Spleen (tissue), 11 donors: ENCODE data around the gene HDAC8. TPM values are rescaled to one million over a fixed set of nuclear protein-coding genes. Genes with fewer than 3 reads are reported as not detected.

ENCODE experiments used
- DNase-seq: peaks from one replicate; pipeline ENCODE4 v3.0.0-alpha.2; 2020
- H3K27ac ChIP-seq, 8 donors: fragments of 200-600 bp; sonication (generic) in 7 of 8; 1 replicate in 4 of 8; 2 replicates in 4 of 8; pipeline versions ENCODE4 v1.5.0 to v1.8.0; 2016 to 2021; ENCODE audit warnings: inconsistent platforms in 4 of 8, mild to moderate bottlenecking in 4 of 8, moderate library complexity in 1 of 8
- H3K27me3 ChIP-seq, 7 donors: fragments of 200-600 bp; sonication (generic) in 6 of 7; replicated peaks in 1 of 7; 1 replicate in 4 of 7; 2 replicates in 3 of 7; pipeline versions ENCODE4 v1.5.0 to v1.8.0; 2016 to 2021; ENCODE audit warnings: inconsistent platforms in 3 of 7, mild to moderate bottlenecking in 1 of 7
- H3K36me3 ChIP-seq, 6 donors: fragments of 200-600 bp; sonication (generic) in 5 of 6; 1 replicate in 4 of 6; 2 replicates in 2 of 6; pipeline versions ENCODE4 v1.5.0 to v1.8.0; 2016 to 2021; ENCODE audit warnings: inconsistent platforms in 2 of 6
- H3K4me1 ChIP-seq, 6 donors: fragments of 200-600 bp; sonication (generic) in 5 of 6; 1 replicate in 3 of 6; 2 replicates in 3 of 6; pipeline versions ENCODE4 v1.5.0 to v1.8.0; 2016 to 2021; ENCODE audit warnings: inconsistent platforms in 3 of 6
- H3K4me3 ChIP-seq, 8 donors: fragments of 200-600 bp; sonication (generic) in 7 of 8; 1 replicate in 4 of 8; 2 replicates in 4 of 8; pipeline versions ENCODE4 v1.5.0 to v1.8.0; 2016 to 2021; ENCODE audit warnings: inconsistent platforms in 4 of 8, mild to moderate bottlenecking in 4 of 8, moderate library complexity in 2 of 8
- H3K9me3 ChIP-seq, 8 donors: fragments of 200-600 bp; sonication (generic) in 7 of 8; 1 replicate in 4 of 8; 2 replicates in 4 of 8; pipeline versions ENCODE4 v1.5.0 to v1.8.0; 2016 to 2021; ENCODE audit warnings: inconsistent platforms in 4 of 8
- POLR2A ChIP-seq, 3 donors: fragments of 450-650 bp; IDR thresholded peaks; one replicate each; pipeline ENCODE4 v1.5.1; 2017; ENCODE audit warnings: antibody characterized with exemption in 3 of 3, mild to moderate bottlenecking in 1 of 3
- POLR2AphosphoS5 ChIP-seq, 3 donors: sonication (generic); formaldehyde crosslinking; IDR thresholded peaks; one replicate each; pipeline ENCODE4 v1.5.1; 2017; ENCODE audit warnings: antibody characterized with exemption in 3 of 3
- WGBS, 5 donors: extraction: QIAGEN DNeasy Blood & Tissue Kit in 3 of 5; methylation state at CpG; one replicate each; pipeline versions ENCODE4 v1.1.5 to v1.1.7; 2013 to 2018; 5-methylcytosine and 5-hydroxymethylcytosine counted together
- intact Hi-C: fragments of 100-400 bp; cut with DNase I; formaldehyde crosslinking; loops from one replicate; pipeline ENCODE4 v1.15.0; 2023; ENCODE audit warnings: low total_unique reads
- polyA plus RNA-seq, 3 donors: library from polyadenylated mRNA; stranded (reverse); fragments of 200-250 nt; gene quantifications; one replicate each; pipeline ENCODE4 v1.2.1, GENCODE V29; 2013
- total RNA-seq, 7 donors: library from RNA; depleted of rRNA in 3 of 7; stranded (reverse); fragments of >200 nt in 3 of 7; fragmentation: NEBNext Ultra II Directional in 4 of 7; extraction: Animal tissue kit (Norgen Biotek cat#: 25700) in 4 of 7; gene quantifications; one replicate each; pipeline versions ENCODE4 v1.1.0 to v1.2.1, GENCODE V29; 2016 to 2021
- TF ChIP-seq, protein P1 (sequence below), 11 experiments: fragments of 200-600 bp in 7 of 11; fragments of 450-650 bp in 4 of 11; sonication (generic) in 4 of 11; IDR thresholded peaks in 8 of 11; conservative IDR thresholded peaks in 3 of 11; 1 replicate in 7 of 11; 2 replicates in 4 of 11; pipeline versions ENCODE4 v1.4.0 to v1.8.0; 2016 to 2021; ENCODE audit warnings: antibody characterized with exemption in 11 of 11, inconsistent platforms in 4 of 11, mild to moderate bottlenecking in 1 of 11
- donor health status: healthy with polysubstance abuse.
- donor health status: DM: no; HTN: no; CAD: no; lungs with moderate emphysema.
- donor health status: DM: no; HTN: no; CAD: no.
- donor health status: Bipolar disorder and iron deficiency.
- donor health status: healthy.
- donor health status: DM: no; HTN: no; CAD: no.
- donor health status: DM: yes; HTN: yes; CAD: no.

HDAC8 gene
- total and polyA plus RNA-seq, 10 donors = 15.6 to 54.6 (median 33.5) TPM

DNA sequence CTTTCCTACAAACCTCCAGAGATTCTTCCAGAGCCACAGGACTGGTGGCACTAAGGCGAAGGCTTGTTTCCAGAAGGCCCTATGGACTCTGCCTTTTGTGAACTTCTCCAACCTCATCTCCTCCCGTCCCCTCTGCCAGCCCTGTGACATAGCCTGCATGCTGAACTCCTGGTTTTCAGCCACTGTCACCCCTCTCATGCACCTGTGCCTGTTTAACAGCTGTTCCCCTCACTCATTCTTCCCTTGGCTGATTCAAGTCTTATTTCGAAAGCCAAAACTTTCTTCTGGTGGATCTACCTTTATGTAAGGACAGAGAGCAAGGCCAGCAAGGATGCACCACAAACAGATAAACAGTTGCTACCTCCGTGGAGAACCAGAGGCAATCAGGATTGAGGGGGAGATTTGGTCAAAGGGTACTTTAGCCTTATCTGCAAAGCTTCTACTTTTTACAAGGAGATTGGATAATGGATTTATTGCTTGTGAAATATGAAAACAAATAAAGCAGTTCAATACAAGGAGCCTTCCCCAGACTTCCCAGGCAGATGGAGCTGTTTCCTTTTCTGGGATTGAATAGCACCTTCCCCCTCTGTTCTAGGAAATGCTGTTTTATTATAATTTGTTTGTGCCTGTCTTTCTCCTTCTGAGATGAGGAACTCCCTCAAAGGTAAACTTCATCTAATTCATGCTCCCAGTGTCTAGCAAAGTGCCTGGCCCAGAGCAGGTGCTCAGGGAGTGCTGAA is 272.6 kb downstream of the HDAC8 start:
- no peak overlapping the region for H3K27ac ChIP-seq
- H3K36me3 ChIP-seq = no peaks in the 10 kb centered on the region
- WGBS, 5 donors = 63 to 90% (median 83%) methylated on average over 4 of the region's 4 CpGs
- H3K27me3 ChIP-seq = peaks cover 0 to 91% (median 24%) of the 10 kb centered on the region in 7 donors
- peaks cover 0 to 7% (median 6%) of the 10 kb centered on the region in 6 donors for H3K4me1 ChIP-seq
- DNase-seq = no peak
- intact Hi-C loops = no loop called here
- TF ChIP-seq POLR2AphosphoS5 (IDR thresholded peaks at IDR 0.05) = no peak
- no peak for TF ChIP-seq POLR2A (IDR thresholded peaks at IDR 0.05)
- TF ChIP-seq, protein P1, sequence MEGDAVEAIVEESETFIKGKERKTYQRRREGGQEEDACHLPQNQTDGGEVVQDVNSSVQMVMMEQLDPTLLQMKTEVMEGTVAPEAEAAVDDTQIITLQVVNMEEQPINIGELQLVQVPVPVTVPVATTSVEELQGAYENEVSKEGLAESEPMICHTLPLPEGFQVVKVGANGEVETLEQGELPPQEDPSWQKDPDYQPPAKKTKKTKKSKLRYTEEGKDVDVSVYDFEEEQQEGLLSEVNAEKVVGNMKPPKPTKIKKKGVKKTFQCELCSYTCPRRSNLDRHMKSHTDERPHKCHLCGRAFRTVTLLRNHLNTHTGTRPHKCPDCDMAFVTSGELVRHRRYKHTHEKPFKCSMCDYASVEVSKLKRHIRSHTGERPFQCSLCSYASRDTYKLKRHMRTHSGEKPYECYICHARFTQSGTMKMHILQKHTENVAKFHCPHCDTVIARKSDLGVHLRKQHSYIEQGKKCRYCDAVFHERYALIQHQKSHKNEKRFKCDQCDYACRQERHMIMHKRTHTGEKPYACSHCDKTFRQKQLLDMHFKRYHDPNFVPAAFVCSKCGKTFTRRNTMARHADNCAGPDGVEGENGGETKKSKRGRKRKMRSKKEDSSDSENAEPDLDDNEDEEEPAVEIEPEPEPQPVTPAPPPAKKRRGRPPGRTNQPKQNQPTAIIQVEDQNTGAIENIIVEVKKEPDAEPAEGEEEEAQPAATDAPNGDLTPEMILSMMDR (IDR thresholded peaks at IDR 0.05 in 8 of 11, conservative IDR thresholded peaks at IDR 0.05 in 3 of 11) = no peak
- no peaks in the 10 kb centered on the region for H3K9me3 ChIP-seq
- no peak overlapping the region for H3K4me3 ChIP-seq

DNA sequence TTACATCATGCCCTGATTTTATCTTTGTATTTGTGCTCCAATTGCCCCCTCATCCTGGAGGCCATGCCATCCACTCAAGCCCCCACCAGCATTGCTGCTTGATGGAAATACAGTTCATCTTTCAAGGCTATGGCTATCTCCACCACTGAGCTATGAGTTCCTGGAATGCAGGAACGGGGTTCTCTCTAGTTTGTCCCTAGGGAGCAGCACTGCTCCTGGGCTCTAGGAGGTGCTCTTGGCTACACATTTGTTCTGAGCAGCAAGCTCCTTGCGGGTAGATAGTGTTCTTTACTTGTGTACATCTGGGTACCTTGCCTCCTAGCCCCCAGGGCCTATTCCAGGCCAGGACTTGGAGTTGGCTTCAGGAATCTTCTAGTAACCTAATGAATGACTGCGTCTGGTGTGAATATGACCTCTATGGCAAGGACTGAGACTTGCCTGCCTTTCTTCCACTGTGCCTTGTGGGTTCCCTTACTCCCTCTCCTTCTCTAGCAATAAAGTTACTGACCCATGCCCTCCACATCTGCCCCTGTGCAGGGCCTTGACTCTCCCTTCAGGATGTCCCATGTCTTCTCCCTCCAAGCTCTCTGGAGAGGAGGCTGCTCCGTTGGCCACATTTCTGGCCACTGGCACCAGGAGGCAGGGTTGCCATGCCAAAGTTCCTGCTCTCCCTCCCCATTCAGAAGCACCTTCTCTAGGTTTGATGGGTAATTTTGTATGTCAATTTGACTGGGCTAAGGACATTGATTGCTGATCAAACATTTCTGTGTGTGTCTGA is 274.5 kb downstream of the HDAC8 start:
- no peak for DNase-seq
- H3K27me3 ChIP-seq = peaks cover 0 to 83% (median 6%) of the 10 kb centered on the region in 7 donors
- 22 to 55% (median 39%) methylated on average over 2 to 4 of the region's 4 CpGs for WGBS, 5 donors

DNA sequence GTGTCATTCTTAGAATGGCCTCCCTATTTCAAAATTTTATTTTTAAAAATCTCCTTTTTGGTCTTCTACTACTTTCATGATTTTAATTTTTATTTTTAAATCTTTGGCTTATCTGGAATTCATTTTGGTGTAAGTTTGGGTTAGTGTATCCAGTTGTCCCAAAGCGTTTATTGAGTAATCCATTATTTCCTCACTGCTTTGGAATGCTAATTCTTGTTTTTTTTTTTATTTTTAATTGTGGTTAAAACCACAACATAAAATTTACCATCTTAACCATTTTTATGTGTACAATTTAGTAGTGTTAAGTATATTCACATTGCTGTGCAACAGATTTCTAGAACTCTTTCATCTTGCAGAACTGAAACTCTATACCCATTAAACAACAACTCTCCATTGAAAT is 275.7 kb downstream of the HDAC8 start:
- WGBS, 5 donors = 58 to 93% (median 79%) methylated on average over 1 of the region's 1 CpG
- Histone ChIP-seq H3K27me3 (peaks cover 0 to 72% (median 4%) of the 10 kb centered on the region in 7 donors), H3K4me3 (no peak overlapping the region), H3K9me3 (no peaks in the 10 kb centered on the region), H3K4me1 (no peaks in the 10 kb centered on the region), H3K27ac (no peak overlapping the region), H3K36me3 (no peaks in the 10 kb centered on the region)
- intact Hi-C loops = no loop called here
- DNase-seq = no peak
- TF ChIP-seq POLR2AphosphoS5 (IDR thresholded peaks at IDR 0.05) = no peak
- no peak for TF ChIP-seq POLR2A (IDR thresholded peaks at IDR 0.05)
- TF ChIP-seq, protein P1 (IDR thresholded peaks at IDR 0.05 in 8 of 11, conservative IDR thresholded peaks at IDR 0.05 in 3 of 11) = no peak

More for the DNA sequence above, 274.5 kb downstream of the HDAC8 start:
- Histone ChIP-seq H3K36me3 (no peaks in the 10 kb centered on the region), H3K4me3 (no peak overlapping the region), H3K4me1 (no peaks in the 10 kb centered on the region), H3K27ac (no peak overlapping the region), H3K9me3 (no peaks in the 10 kb centered on the region)
- intact Hi-C loops = no loop called here
- TF ChIP-seq POLR2AphosphoS5 (IDR thresholded peaks at IDR 0.05) = no peak
- TF ChIP-seq, protein P1 (IDR thresholded peaks at IDR 0.05 in 8 of 11, conservative IDR thresholded peaks at IDR 0.05 in 3 of 11) = peak in 2 of 11 experiments; percentile 13 to 17
- no peak for TF ChIP-seq POLR2A (IDR thresholded peaks at IDR 0.05)

DNA sequence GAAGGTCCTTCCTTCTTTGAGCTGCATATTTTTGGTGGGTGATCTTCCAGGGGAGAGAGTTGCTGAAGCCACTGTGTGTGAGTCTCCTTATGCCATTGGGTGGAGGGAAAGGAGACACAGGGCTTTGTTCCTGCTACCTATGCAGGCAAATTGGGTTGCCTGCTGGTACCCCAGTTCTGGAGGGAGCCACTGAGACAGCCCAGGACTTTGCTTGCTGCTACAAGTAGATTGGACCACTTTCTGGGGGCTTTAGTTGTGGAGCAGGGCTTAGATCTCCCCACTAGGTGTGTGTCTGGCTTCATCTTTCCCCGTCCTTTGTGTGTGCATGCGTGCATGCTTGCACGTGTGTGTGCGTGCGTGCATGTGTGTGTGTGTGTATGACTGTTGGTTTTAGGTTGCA is 276.9 kb downstream of the HDAC8 start:
- no peaks in the 10 kb centered on the region for H3K9me3 ChIP-seq
- DNase-seq = no peak
- intact Hi-C loops = no loop called here
- no peak overlapping the region for H3K4me3 ChIP-seq
- TF ChIP-seq, protein P1 (IDR thresholded peaks at IDR 0.05 in 8 of 11, conservative IDR thresholded peaks at IDR 0.05 in 3 of 11) = no peak
- no peak for TF ChIP-seq POLR2A (IDR thresholded peaks at IDR 0.05)
- TF ChIP-seq POLR2AphosphoS5 (IDR thresholded peaks at IDR 0.05) = no peak
- H3K27ac ChIP-seq = no peak overlapping the region
- 76 to 92% (median 90%) methylated on average over 5 of the region's 5 CpGs for WGBS, 5 donors
- H3K4me1 ChIP-seq = no peaks in the 10 kb centered on the region
- H3K36me3 ChIP-seq = no peaks in the 10 kb centered on the region
- H3K27me3 ChIP-seq = peaks cover 0 to 59% (median 0%) of the 10 kb centered on the region in 7 donors
